HepG2 (cell line): ENCODE measurements around the gene TCF19. TPM values are rescaled to one million over a fixed set of nuclear protein-coding genes. Genes with fewer than 3 reads are reported as not detected.

ENCODE experiments used
- GZF1 ChIP-seq: sonication (generic); formaldehyde crosslinking; IDR thresholded peaks from 2 replicates; pipeline ENCODE4 v1.5.1; 2020; ENCODE audit warnings: mild to moderate bottlenecking, missing genetic modification reagents
- KAT8 ChIP-seq: IDR thresholded peaks from 2 replicates; pipeline ENCODE4 v1.6.1; 2016; ENCODE audit warnings: missing genetic modification reagents, missing compliant biosample characterization
- ONECUT2 ChIP-seq: sonication (generic); formaldehyde crosslinking; IDR thresholded peaks from 2 replicates; pipeline ENCODE4 v1.4.0; 2020; ENCODE audit warnings: missing genetic modification reagents
- PCBP2 ChIP-seq: fragments of 200-400 bp; formaldehyde crosslinking; optimal IDR thresholded peaks from 2 replicates; pipeline ENCODE3; 2018; ENCODE audit warnings: low read length, low read depth; ENCODE audit not compliant: poor library complexity, severe bottlenecking
- SOX6 ChIP-seq, 2 experiments: fragments of 450-650 bp in 1 of 2; sonication (generic) in 1 of 2; formaldehyde crosslinking in 1 of 2; IDR thresholded peaks; 2 replicates each; pipeline versions ENCODE4 v1.4.0 to v1.6.1; 2017 to 2020; ENCODE audit warnings: antibody characterized with exemption in 1 of 2, mild to moderate bottlenecking in 1 of 2, missing genetic modification reagents in 1 of 2
- YY1 ChIP-seq: IDR thresholded peaks from 2 replicates; pipeline ENCODE4 v1.6.1; 2011; ENCODE audit warnings: low read length, low read depth, moderate library complexity, mild to moderate bottlenecking; ENCODE audit not compliant: insufficient read depth, insufficient replicate concordance
- ZFP37 ChIP-seq: sonication (generic); formaldehyde crosslinking; IDR thresholded peaks from 2 replicates; pipeline ENCODE4 v1.4.0; 2020; ENCODE audit warnings: missing genetic modification reagents, borderline replicate concordance
- ZMAT3 ChIP-seq: sonication (generic); formaldehyde crosslinking; conservative IDR thresholded peaks from 2 replicates; pipeline ENCODE4 v1.7.0; 2021; ENCODE audit warnings: missing genetic modification reagents
- ZNF101 ChIP-seq: sonication (generic); formaldehyde crosslinking; IDR thresholded peaks from 2 replicates; pipeline ENCODE4 v1.4.0; 2020; ENCODE audit warnings: mild to moderate bottlenecking, low read depth, missing genetic modification reagents, borderline replicate concordance
- ZNF296 ChIP-seq: sonication (generic); formaldehyde crosslinking; conservative IDR thresholded peaks from 2 replicates; pipeline ENCODE4 v1.5.0; 2020; ENCODE audit warnings: mild to moderate bottlenecking, missing genetic modification reagents
- ZNF33A ChIP-seq: sonication (generic); formaldehyde crosslinking; IDR thresholded peaks from 2 replicates; pipeline ENCODE4 v1.5.1; 2020; ENCODE audit warnings: missing genetic modification reagents, mild to moderate bottlenecking, moderate library complexity, borderline replicate concordance
- ZNF556 ChIP-seq: sonication (generic); formaldehyde crosslinking; IDR thresholded peaks from 2 replicates; pipeline ENCODE4 v1.4.0; 2020; ENCODE audit warnings: mild to moderate bottlenecking, missing genetic modification reagents, borderline replicate concordance
- ZNF678 ChIP-seq: sonication (generic); formaldehyde crosslinking; IDR thresholded peaks from 2 replicates; pipeline ENCODE4 v1.4.0; 2020; ENCODE audit warnings: mild to moderate bottlenecking, missing genetic modification reagents
- ZNF7 ChIP-seq: IDR thresholded peaks from 2 replicates; pipeline ENCODE4 v1.6.1; 2016; ENCODE audit warnings: missing biosample characterization, missing genetic modification reagents
- ZNF761 ChIP-seq: sonication (generic); formaldehyde crosslinking; conservative IDR thresholded peaks from 2 replicates; pipeline ENCODE4 v1.4.0; 2020; ENCODE audit warnings: mild to moderate bottlenecking, missing genetic modification reagents
- polyA plus RNA-seq, 8 experiments: library from polyadenylated mRNA; depleted of rRNA in 3 of 8; stranded (reverse) in 7 of 8; unstranded in 1 of 8; fragments of >200 nt; fragmentation: Illumina TruSeq in 4 of 8; extraction: Trizol in 4 of 8; gene quantifications; 2 replicates each; pipeline versions ENCODE4 v1.2.1 to v1.2.3, GENCODE V29; 2011 to 2016; ENCODE audit warnings: low read depth in 4 of 8, missing spikeins in 1 of 8, mixed read lengths in 1 of 8; ENCODE audit not compliant: insufficient read depth in 1 of 8
- total RNA-seq, 5 experiments: library from RNA; depleted of rRNA; stranded (reverse); fragments of >200 nt; fragmentation: Illumina TruSeq; extraction: Trizol; gene quantifications; 2 replicates each; pipeline ENCODE4 v1.2.3, GENCODE V29; 2016; ENCODE audit warnings: low read depth in 1 of 5
- TF ChIP-seq, protein P1 (sequence below): sonication (generic); formaldehyde crosslinking; IDR thresholded peaks from 2 replicates; pipeline ENCODE4 v1.5.0; 2020; ENCODE audit warnings: missing genetic modification reagents
- TF ChIP-seq, protein P2 (sequence below): sonication (generic); formaldehyde crosslinking; IDR thresholded peaks from 2 replicates; pipeline ENCODE4 v1.9.0; 2021; ENCODE audit warnings: mild to moderate bottlenecking, missing genetic modification reagents
- TF ChIP-seq, protein P3 (sequence below): sonication (generic); formaldehyde crosslinking; conservative IDR thresholded peaks from 2 replicates; pipeline ENCODE4 v1.8.1; 2023; ENCODE audit warnings: missing genetic modification reagents
- TF ChIP-seq, protein P4 (sequence below): sonication (generic); formaldehyde crosslinking; IDR thresholded peaks from 2 replicates; pipeline ENCODE4 v1.8.0; 2022; ENCODE audit warnings: low read depth, missing genetic modification reagents

Gene TCF19
- total and polyA plus RNA-seq, 2 of the 13 experiments (the other 11 are each of a cell fraction or from before 2014, with no cell fraction given) = 4.9 to 22.2 TPM

DNA sequence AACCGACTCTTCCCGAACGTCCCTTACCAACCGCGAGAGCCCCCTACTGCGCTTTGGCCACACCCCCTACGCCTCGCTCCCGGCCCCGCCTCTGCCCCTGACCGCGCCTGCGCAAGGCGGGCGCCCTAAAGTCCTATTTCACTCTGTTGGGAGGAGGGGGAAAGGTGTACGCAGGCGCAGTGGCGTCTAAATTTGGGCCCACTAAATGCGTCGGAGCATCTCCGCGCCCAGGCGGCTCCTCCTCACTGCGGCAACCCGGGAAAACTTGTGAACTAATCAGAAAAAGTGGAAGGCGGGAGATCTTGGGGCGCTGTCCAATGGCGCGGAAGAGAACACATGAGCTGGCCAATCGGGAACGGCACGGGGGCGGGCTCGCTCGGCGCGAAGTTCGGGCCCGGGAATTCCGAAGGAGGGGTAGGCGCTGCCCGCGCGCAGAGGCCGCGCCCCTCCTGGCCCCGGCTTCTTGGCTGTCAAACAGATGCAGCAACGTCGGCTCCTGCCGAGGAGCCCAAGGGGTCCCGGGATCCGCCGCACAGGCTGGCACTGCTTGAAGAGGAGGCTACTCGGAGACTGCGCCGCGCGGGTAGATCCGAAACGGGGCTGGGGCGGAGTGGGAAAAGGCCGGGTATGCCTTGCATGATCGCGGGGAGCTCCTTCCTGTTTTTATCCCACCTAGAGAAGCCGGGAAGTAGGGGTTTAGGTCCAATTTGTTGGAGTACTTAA is at the start of gene TCF19 (continued):
- TF ChIP-seq, protein P1, sequence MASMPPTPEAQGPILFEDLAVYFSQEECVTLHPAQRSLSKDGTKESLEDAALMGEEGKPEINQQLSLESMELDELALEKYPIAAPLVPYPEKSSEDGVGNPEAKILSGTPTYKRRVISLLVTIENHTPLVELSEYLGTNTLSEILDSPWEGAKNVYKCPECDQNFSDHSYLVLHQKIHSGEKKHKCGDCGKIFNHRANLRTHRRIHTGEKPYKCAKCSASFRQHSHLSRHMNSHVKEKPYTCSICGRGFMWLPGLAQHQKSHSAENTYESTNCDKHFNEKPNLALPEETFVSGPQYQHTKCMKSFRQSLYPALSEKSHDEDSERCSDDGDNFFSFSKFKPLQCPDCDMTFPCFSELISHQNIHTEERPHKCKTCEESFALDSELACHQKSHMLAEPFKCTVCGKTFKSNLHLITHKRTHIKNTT (CRISPR knock-in tag) = no peak
- no peak for TF ChIP-seq ZNF33A
- no peak for TF ChIP-seq ZNF296
- TF ChIP-seq, protein P2, sequence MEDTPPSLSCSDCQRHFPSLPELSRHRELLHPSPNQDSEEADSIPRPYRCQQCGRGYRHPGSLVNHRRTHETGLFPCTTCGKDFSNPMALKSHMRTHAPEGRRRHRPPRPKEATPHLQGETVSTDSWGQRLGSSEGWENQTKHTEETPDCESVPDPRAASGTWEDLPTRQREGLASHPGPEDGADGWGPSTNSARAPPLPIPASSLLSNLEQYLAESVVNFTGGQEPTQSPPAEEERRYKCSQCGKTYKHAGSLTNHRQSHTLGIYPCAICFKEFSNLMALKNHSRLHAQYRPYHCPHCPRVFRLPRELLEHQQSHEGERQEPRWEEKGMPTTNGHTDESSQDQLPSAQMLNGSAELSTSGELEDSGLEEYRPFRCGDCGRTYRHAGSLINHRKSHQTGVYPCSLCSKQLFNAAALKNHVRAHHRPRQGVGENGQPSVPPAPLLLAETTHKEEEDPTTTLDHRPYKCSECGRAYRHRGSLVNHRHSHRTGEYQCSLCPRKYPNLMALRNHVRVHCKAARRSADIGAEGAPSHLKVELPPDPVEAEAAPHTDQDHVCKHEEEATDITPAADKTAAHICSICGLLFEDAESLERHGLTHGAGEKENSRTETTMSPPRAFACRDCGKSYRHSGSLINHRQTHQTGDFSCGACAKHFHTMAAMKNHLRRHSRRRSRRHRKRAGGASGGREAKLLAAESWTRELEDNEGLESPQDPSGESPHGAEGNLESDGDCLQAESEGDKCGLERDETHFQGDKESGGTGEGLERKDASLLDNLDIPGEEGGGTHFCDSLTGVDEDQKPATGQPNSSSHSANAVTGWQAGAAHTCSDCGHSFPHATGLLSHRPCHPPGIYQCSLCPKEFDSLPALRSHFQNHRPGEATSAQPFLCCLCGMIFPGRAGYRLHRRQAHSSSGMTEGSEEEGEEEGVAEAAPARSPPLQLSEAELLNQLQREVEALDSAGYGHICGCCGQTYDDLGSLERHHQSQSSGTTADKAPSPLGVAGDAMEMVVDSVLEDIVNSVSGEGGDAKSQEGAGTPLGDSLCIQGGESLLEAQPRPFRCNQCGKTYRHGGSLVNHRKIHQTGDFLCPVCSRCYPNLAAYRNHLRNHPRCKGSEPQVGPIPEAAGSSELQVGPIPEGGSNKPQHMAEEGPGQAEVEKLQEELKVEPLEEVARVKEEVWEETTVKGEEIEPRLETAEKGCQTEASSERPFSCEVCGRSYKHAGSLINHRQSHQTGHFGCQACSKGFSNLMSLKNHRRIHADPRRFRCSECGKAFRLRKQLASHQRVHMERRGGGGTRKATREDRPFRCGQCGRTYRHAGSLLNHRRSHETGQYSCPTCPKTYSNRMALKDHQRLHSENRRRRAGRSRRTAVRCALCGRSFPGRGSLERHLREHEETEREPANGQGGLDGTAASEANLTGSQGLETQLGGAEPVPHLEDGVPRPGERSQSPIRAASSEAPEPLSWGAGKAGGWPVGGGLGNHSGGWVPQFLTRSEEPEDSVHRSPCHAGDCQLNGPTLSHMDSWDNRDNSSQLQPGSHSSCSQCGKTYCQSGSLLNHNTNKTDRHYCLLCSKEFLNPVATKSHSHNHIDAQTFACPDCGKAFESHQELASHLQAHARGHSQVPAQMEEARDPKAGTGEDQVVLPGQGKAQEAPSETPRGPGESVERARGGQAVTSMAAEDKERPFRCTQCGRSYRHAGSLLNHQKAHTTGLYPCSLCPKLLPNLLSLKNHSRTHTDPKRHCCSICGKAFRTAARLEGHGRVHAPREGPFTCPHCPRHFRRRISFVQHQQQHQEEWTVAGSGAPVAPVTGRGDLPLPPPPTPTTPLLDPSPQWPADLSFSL (CRISPR knock-in tag) = no peak
- TF ChIP-seq YY1 = no peak
- TF ChIP-seq ZMAT3 (CRISPR knock-in tag) = no peak; the same call in 1 of the 2 replicates
- no peak; the same call in 1 of the 2 replicates for TF ChIP-seq ZNF556 (CRISPR knock-in tag)
- no peak for TF ChIP-seq ONECUT2
- TF ChIP-seq, protein P3, sequence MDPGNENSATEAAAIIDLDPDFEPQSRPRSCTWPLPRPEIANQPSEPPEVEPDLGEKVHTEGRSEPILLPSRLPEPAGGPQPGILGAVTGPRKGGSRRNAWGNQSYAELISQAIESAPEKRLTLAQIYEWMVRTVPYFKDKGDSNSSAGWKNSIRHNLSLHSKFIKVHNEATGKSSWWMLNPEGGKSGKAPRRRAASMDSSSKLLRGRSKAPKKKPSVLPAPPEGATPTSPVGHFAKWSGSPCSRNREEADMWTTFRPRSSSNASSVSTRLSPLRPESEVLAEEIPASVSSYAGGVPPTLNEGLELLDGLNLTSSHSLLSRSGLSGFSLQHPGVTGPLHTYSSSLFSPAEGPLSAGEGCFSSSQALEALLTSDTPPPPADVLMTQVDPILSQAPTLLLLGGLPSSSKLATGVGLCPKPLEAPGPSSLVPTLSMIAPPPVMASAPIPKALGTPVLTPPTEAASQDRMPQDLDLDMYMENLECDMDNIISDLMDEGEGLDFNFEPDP (CRISPR knock-in tag) = no peak
- no peak for TF ChIP-seq ZNF101 (CRISPR knock-in tag)
- TF ChIP-seq, protein P4, sequence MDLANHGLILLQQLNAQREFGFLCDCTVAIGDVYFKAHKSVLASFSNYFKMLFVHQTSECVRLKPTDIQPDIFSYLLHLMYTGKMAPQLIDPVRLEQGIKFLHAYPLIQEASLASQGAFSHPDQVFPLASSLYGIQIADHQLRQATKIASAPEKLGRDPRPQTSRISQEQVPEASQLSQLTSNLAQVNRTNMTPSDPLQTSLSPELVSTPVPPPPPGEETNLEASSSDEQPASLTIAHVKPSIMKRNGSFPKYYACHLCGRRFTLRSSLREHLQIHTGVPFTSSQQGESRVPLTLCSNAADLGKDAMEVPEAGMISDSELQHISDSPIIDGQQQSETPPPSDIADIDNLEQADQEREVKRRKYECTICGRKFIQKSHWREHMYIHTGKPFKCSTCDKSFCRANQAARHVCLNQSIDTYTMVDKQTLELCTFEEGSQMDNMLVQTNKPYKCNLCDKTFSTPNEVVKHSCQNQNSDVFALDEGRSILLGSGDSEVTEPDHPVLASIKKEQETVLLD (CRISPR knock-in tag) = no peak; the same call in 1 of the 2 replicates
- no peak for TF ChIP-seq ZNF7
- peak; percentile 43 for TF ChIP-seq PCBP2
- TF ChIP-seq ZNF761 (CRISPR knock-in tag) = peak; percentile 80; the same call in 1 of the 2 replicates
- TF ChIP-seq SOX6 (IDR thresholded peaks at IDR 0.05) = no peak
- 0 out of 2 replicates have a peak, but pooled peaks have one; percentile 16 for TF ChIP-seq SOX6 (CRISPR knock-in tag; IDR thresholded peaks at IDR 0.05)
- no peak for TF ChIP-seq GZF1 (CRISPR knock-in tag)
- no peak for TF ChIP-seq ZNF678
- TF ChIP-seq ZFP37 (CRISPR knock-in tag) = no peak
- TF ChIP-seq KAT8 (CRISPR knock-in tag) = no peak
